Activated CD4-positive, CD25-positive, alpha-beta regulatory T cell treated with anti-CD3 and anti-CD28 coated beads, Interleukin-2, amount 50 U/mL, for 24 hours (primary cell): ENCODE results near the gene IP6K1.
"Not testable (repeated sequence)": the region's sequence is repeated elsewhere in the genome, so short reads cannot be mapped to it uniquely, and the experiment has no call there.

ENCODE experiments used
- ATAC-seq, 2 donors: fragments of 150-1000 bp; cut with Tn5 transposase; one replicate each; pipeline ENCODE4 v1.10.0; 2021; ENCODE audit warnings: mild to moderate bottlenecking in 1 of 2, moderate library complexity in 1 of 2

Gene IP6K1

GRCh38 chr3:49706456-49707112, 79.8 kb downstream of the IP6K1 start:
- ATAC-seq, result no peak

- no peak for ATAC-seq
Observed at GRCh38 chr3:49705390-49705960, 80.9 kb downstream of the IP6K1 start.

- no peak for ATAC-seq
Observed at GRCh38 chr3:49704629-49705028, 81.7 kb downstream of the IP6K1 start.

- no peak for ATAC-seq
Observed at GRCh38 chr3:49703956-49704355, 82.4 kb downstream of the IP6K1 start.

GRCh38 chr3:49703443-49703927, 82.9 kb downstream of the IP6K1 start:
- peak; percentile 93 to 98 for ATAC-seq

- ATAC-seq, result no peak
Observed at GRCh38 chr3:49702672-49703071, 83.7 kb downstream of the IP6K1 start.

- ATAC-seq, result no peak
Observed at GRCh38 chr3:49701388-49702077, 84.8 kb downstream of the IP6K1 start.

- no peak for ATAC-seq
Observed at GRCh38 chr3:49700453-49701128, 85.8 kb downstream of the IP6K1 start.

- ATAC-seq, result no peak
Observed at GRCh38 chr3:49700014-49700413, 86.3 kb downstream of the IP6K1 start.

- ATAC-seq, result no peak
Observed at GRCh38 chr3:49699281-49699979, 86.9 kb downstream of the IP6K1 start.

- not testable (repeated sequence) for ATAC-seq
Observed at GRCh38 chr3:49695350-49696015, 90.9 kb downstream of the IP6K1 start.

- not testable (repeated sequence) for ATAC-seq
Observed at GRCh38 chr3:49694409-49695070, 91.8 kb downstream of the IP6K1 start.

- not testable (repeated sequence) for ATAC-seq
Observed at GRCh38 chr3:49691481-49691880, 94.9 kb downstream of the IP6K1 start.

GRCh38 chr3:49690856-49691255, 95.5 kb downstream of the IP6K1 start:
- not testable (repeated sequence) for ATAC-seq

GRCh38 chr3:49689908-49690624, 96.3 kb downstream of the IP6K1 start:
- not testable (repeated sequence) for ATAC-seq

- ATAC-seq, result peak; percentile 73 to 81
Observed at GRCh38 chr3:49689046-49689907, 97.1 kb downstream of the IP6K1 start, which contains the start of the genes MST1 and RNF123. MST1 (minus strand) TSS chr3:49689474; CDS start chr3:49688691, 783 bp downstream. RNF123 (plus strand) TSS chr3:49689557; CDS start chr3:49691166, 1,609 bp downstream.

- ATAC-seq, result not testable (repeated sequence)
Observed at GRCh38 chr3:49688338-49689045, 97.8 kb downstream of the IP6K1 start.

GRCh38 chr3:49687424-49687795, 98.9 kb downstream of the IP6K1 start:
- ATAC-seq, result not testable (repeated sequence)
